Fibroblast of lung (primary cell): ENCODE data around the gene OR7A10. TPM values are rescaled to one million over a fixed set of nuclear protein-coding genes. Genes with fewer than 3 reads are reported as not detected.

Experiments used
- DNase-seq, 2 donors: peaks; one replicate each; pipeline versions ENCODE4 v3.0.0 to v3.0.0-alpha.2; 2010; ENCODE audit warnings: low read depth in 2 of 2
- H2AFZ ChIP-seq: 2 replicates; pipeline ENCODE4 v1.5.1; 2012; ENCODE audit warnings: low read length, control low read depth, inconsistent platforms
- H3K27ac ChIP-seq: 2 replicates; pipeline ENCODE4 v1.5.1; 2011; ENCODE audit warnings: low read length, control low read depth; ENCODE audit not compliant: insufficient read depth
- H3K27me3 ChIP-seq: 2 replicates; pipeline ENCODE4 v1.5.1; 2011; ENCODE audit warnings: mild to moderate bottlenecking, low read length; ENCODE audit not compliant: control insufficient read depth, insufficient read depth
- H3K36me3 ChIP-seq: 2 replicates; pipeline ENCODE4 v1.5.1; 2011; ENCODE audit warnings: low read length; ENCODE audit not compliant: control insufficient read depth, insufficient read depth
- H3K4me1 ChIP-seq: 2 replicates; pipeline ENCODE4 v1.5.1; 2011; ENCODE audit warnings: low read length; ENCODE audit not compliant: control insufficient read depth, insufficient read depth; ENCODE audit errors: extremely low read depth
- H3K4me2 ChIP-seq: 2 replicates; pipeline ENCODE4 v1.5.1; 2011; ENCODE audit warnings: low read length, control low read depth; ENCODE audit not compliant: insufficient read depth; ENCODE audit errors: extremely low read depth
- H3K4me3 ChIP-seq, 4 experiments: fragments of 200-600 bp in 1 of 4; sonication (generic) in 1 of 4; replicated peaks in 1 of 4; 2 replicates each; pipeline ENCODE4 v1.5.1; 2011 to 2016; ENCODE audit warnings: low read length in 4 of 4, low read depth in 3 of 4, mild to moderate bottlenecking in 3 of 4, control low read depth in 2 of 4, inconsistent platforms in 1 of 4, mixed read lengths in 1 of 4; ENCODE audit not compliant: insufficient read depth in 1 of 4; ENCODE audit errors: control extremely low read depth in 1 of 4
- H3K79me2 ChIP-seq: 2 replicates; pipeline ENCODE4 v1.5.1; 2012; ENCODE audit warnings: mild to moderate bottlenecking, low read length, inconsistent platforms; ENCODE audit not compliant: control insufficient read depth, insufficient read depth
- H3K9ac ChIP-seq: 2 replicates; pipeline ENCODE4 v1.5.1; 2011; ENCODE audit warnings: mild to moderate bottlenecking, low read length, control low read depth; ENCODE audit not compliant: insufficient read depth
- H3K9me3 ChIP-seq: 2 replicates; pipeline ENCODE4 v1.5.1; 2012; ENCODE audit warnings: low read depth, low read length; ENCODE audit not compliant: control insufficient read depth, insufficient read depth
- H4K20me1 ChIP-seq: 2 replicates; pipeline ENCODE4 v1.5.1; 2011; ENCODE audit warnings: low read length; ENCODE audit not compliant: control insufficient read depth, insufficient read depth; ENCODE audit errors: extremely low read depth
- CTCF ChIP-seq, 2 donors: IDR thresholded peaks in 1 of 2; conservative IDR thresholded peaks in 1 of 2; 1 replicate in 1 of 2; 2 replicates in 1 of 2; pipeline ENCODE4 v1.5.1; 2011 to 2012; ENCODE audit warnings: low read length in 2 of 2, control low read depth in 1 of 2, inconsistent platforms in 1 of 2, low read depth in 1 of 2, mild to moderate bottlenecking in 1 of 2
- EZH2 ChIP-seq: IDR thresholded peaks from 2 replicates; pipeline ENCODE4 v1.5.1; 2012; ENCODE audit warnings: low read length, control low read depth, mild to moderate bottlenecking; ENCODE audit errors: missing control alignments
- polyA plus RNA-seq, 2 donors: library from polyadenylated mRNA; depleted of rRNA in 1 of 2; stranded (reverse) in 1 of 2; unstranded in 1 of 2; fragments of >200 nt; gene quantifications; 2 replicates each; pipeline ENCODE4 v1.2.1, GENCODE V29; 2011 to 2012; ENCODE audit warnings: missing spikeins in 1 of 2
- total RNA-seq: library from RNA; depleted of rRNA; stranded (reverse); fragments of >200 nt; gene quantifications from 2 replicates; pipeline ENCODE4 v1.2.1, GENCODE V29; 2014

The OR7A10 gene
- total and polyA plus RNA-seq, 2 donors (not counting 1 experiment from before 2014, with no cell fraction given): not detected

DNA sequence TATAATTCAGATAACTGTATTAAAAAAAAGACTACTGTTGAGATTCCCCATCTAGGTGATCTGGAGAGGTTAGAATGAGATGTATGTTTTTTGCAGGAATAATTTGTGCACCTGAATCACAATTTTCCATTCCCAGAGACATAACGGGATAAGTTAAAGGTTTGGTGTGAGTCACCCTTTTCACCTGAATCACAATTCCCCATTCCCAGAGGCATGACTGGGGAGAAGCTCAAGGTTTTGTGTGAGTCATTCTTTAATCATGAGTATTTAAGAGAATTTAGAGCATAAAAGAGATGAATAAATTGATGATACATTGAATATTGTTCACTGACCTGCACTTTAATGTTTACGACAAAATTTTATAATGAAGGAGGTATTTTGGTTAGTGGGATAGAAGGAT is 22.7 kb downstream of the OR7A10 start:
- no peak overlapping the region for H3K9ac ChIP-seq
- no peaks in the 10 kb centered on the region for H3K4me1 ChIP-seq
- H3K27me3 ChIP-seq: no peaks in the 10 kb centered on the region
- H3K79me2 ChIP-seq: no peaks in the 10 kb centered on the region
- no peak for DNase-seq
- no peaks in the 10 kb centered on the region for H3K36me3 ChIP-seq
- no peak for TF ChIP-seq CTCF (conservative IDR thresholded peaks at IDR 0.05 in 1 of 2, IDR thresholded peaks at IDR 0.05 in 1 of 2; ENCODE audit: low read depth in 1 of 2, low read length in 2 of 2)
- TF ChIP-seq EZH2: no peak
- H3K4me3 ChIP-seq: no peak overlapping the region
- H2AFZ ChIP-seq: no peak overlapping the region
- H4K20me1 ChIP-seq: no peaks in the 10 kb centered on the region
- H3K9me3 ChIP-seq: no peaks in the 10 kb centered on the region
- no peak overlapping the region for H3K27ac ChIP-seq
- H3K4me2 ChIP-seq: no peak overlapping the region

- H3K4me1 ChIP-seq: no peaks in the 10 kb centered on the region
- TF ChIP-seq EZH2 (no peak), CTCF (conservative IDR thresholded peaks at IDR 0.05 in 1 of 2, IDR thresholded peaks at IDR 0.05 in 1 of 2; ENCODE audit: low read depth in 1 of 2, low read length in 2 of 2) (no peak)
Observed at GRCh38 chr19:14821937-14822336, 26.8 kb downstream of the OR7A10 start.

GRCh38 chr19:14818588-14818987 is 30.1 kb downstream of the OR7A10 start:
- Histone ChIP-seq H3K4me1 (no peaks in the 10 kb centered on the region), H3K4me2 (no peak overlapping the region), H3K4me3 (no peak overlapping the region), H4K20me1 (no peaks in the 10 kb centered on the region), H3K27me3 (no peaks in the 10 kb centered on the region), H3K79me2 (no peaks in the 10 kb centered on the region), H3K9me3 (no peaks in the 10 kb centered on the region), H3K27ac (no peak overlapping the region), H2AFZ (no peak overlapping the region), H3K9ac (no peak overlapping the region), H3K36me3 (no peaks in the 10 kb centered on the region)
- DNase-seq: no peak
- TF ChIP-seq CTCF (conservative IDR thresholded peaks at IDR 0.05 in 1 of 2, IDR thresholded peaks at IDR 0.05 in 1 of 2; ENCODE audit: low read depth in 1 of 2, low read length in 2 of 2): no peak
- no peak for TF ChIP-seq EZH2

More at GRCh38 chr19:14821937-14822336, 26.8 kb downstream of the OR7A10 start:
- Histone ChIP-seq H3K79me2 (no peaks in the 10 kb centered on the region), H3K9me3 (no peaks in the 10 kb centered on the region), H3K4me2 (no peak overlapping the region), H3K27me3 (no peaks in the 10 kb centered on the region), H3K36me3 (no peaks in the 10 kb centered on the region), H4K20me1 (no peaks in the 10 kb centered on the region), H2AFZ (no peak overlapping the region), H3K9ac (no peak overlapping the region), H3K27ac (no peak overlapping the region), H3K4me3 (no peak overlapping the region)
- DNase-seq: no peak
